SK-N-MC (cell line): ENCODE measurements around the gene FER.

ENCODE experiments used
- FOXP2 ChIP-seq: optimal IDR thresholded peaks from 2 replicates; pipeline ENCODE3; 2011; ENCODE audit warnings: mild to moderate bottlenecking, moderate library complexity; ENCODE audit not compliant: insufficient read depth; ENCODE audit errors: extremely low read length, control extremely low read depth
- POLR2AphosphoS5 ChIP-seq: IDR thresholded peaks from 2 replicates; pipeline ENCODE4 v1.6.1; 2012; ENCODE audit warnings: mild to moderate bottlenecking, low read depth, low read length, borderline replicate concordance

DNA sequence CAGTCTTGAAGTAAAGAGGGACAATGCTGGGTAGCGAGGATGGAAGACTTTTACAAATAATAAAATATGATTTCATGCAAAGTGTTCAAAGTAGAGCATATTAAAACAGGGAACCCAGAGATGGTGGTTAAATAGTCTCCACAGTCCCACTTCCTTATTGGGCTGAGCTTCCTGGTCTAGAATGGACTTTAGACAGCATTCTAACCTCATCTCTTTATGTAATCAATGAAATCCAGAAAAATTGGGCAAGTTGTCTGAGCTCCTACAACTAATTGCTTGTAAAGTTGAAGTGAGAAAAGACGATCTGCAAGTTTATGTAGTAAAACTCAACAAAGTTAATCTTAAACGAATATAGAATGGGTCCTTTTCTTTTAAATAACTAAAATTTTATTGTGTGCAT lies 333.2 kb downstream of the FER start:
- no peak for TF ChIP-seq POLR2AphosphoS5
- no peak for TF ChIP-seq FOXP2
